ENCODE results near the gene SH2D5.
A peak's percentile ranks its signal among the peaks of the same experiment; 100 is the strongest.

SH2D5 gene

GRCh38 chr1:20732588-20733359, at the start of gene SH2D5:
TSS of gene SH2D5 (minus strand) at chr1:20732703. CDS start at chr1:20728044, 4,659 bp downstream.
- peak; percentile 45 to 64 for DNase-seq (ENCODE audit: low read depth in 2 of 2)

GRCh38 chr1:20775700-20776099, 43.2 kb upstream of the SH2D5 start:
- no peak for DNase-seq (ENCODE audit: low read depth in 2 of 2)

DNA sequence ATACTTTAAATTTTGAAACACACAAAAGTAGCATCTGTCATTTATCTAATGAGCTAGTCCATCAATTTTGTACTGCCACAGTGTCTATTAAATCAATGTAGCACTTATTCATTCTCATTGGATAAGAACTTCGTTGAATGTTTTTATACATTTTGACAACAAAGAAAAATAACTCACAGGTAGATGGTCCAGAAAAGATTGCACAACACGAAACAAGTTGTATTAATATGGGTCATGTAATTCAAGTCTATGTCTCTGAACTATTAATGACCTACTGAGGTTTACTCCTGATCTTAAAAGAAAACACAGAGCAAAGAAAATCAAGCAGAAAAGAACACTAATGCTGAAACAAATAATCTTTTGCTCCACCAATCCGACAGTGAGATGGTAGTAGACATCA, 39.3 kb upstream of the SH2D5 start:
- DNase-seq (ENCODE audit: low read depth in 2 of 2) = no peak

- no peak for DNase-seq (ENCODE audit: low read depth in 2 of 2)
Measured at GRCh38 chr1:20770314-20771087, 38.0 kb upstream of the SH2D5 start.

- no peak for DNase-seq (ENCODE audit: low read depth in 2 of 2)
Measured at GRCh38 chr1:20767271-20767670, 34.8 kb upstream of the SH2D5 start.

DNA sequence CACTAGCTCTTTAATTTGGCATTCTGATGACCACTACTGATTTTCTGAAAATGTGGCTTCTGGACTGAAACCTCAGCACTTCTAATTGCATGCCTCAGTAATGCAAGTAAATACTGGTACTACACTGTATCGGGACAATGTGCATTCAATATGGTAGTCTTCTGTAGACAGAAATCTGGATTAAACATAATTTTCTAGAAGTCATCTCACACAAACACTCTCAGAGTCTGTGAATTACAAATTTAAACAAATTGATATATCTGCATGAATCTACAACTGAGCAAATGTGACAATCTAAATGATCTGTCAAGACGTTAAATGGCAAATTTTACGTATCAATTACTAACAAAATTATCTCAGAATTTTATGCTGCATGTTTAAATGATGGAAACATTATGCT, 30.9 kb upstream of the SH2D5 start:
- DNase-seq (ENCODE audit: low read depth in 2 of 2) = no peak

DNA sequence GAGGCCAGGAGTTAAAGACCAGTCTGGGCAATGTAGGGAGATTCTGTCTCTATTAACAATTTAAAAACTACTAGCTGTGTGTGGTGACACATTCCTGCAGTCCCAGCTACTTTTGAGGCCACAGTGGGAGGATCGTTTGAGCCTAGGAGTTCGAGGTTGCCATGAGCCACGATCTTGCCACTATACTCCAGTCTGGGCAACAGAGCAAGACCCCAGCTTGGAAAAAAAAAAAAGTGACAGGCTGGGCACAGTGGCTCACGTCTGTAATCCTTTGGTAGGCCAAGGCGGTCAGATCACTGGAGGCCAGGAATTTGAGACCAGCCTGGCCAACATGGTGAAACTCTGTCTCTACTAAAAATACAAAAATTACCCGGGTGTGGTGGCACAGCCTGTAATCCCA, 27.8 kb upstream of the SH2D5 start:
- no peak for DNase-seq (ENCODE audit: low read depth in 2 of 2)

DNA sequence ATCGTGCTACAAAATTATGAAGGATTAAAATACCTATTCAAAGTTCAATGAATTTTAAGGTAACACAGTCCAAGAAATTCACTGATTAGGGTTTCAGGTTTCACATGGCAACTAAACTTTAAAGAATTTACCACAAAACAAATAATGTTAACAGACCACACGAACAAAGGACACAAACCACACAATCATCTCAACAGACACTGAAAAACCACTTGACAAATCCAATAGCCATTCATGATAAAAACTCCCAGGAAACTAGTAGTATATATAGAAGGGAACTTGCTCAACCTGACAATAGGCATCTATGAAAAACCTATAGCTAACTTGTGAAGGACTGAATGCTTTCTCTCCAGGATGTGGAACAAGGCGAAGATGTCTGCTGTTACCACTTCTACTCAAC, 21.1 kb upstream of the SH2D5 start:
- DNase-seq (ENCODE audit: low read depth in 2 of 2) = no peak

DNA sequence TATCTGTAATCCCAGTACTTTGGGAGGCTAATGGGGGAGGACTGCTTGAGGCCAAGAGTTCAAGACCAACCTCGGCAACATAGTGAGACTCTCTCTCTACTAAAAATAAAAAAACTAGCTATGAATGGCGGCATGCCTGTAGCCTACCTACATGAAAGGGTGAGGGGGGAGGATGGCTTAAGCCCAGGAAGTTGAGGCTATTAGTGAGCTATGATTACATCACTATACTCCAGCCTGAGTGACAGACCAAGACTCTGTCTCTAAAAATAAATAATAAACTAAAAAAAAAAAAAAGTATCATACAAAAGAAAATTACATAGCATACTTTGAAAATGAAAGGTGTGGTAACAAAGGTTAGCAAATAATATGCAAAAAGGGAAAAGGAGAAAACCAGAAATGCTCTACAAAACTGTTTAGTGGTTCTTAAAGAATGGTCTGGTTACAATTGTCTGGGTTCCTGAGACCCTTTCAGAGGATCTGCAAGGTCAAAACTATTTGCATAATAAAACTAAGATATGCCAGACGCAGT, 19.0 kb upstream of the SH2D5 start:
- no peak for DNase-seq (ENCODE audit: low read depth in 2 of 2)

DNA sequence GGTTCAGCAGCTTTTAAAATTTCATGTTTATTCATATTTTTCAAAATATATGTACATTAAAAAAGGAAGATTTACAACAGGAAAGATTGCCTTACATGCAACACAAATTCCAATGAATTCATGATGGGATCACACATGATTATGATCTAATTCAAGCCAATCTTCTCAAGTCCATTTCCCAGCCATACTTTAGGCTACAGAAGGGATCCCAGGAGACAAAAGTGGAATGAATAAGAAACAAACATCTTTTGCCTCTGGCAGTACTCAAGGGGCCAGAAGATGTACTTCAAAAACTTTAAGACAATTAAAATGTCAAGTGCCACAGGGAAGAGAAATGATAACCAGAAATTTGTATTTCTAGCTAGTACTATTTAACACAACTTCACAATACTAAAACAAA, 10.2 kb upstream of the SH2D5 start:
- DNase-seq (ENCODE audit: low read depth in 2 of 2) = no peak

DNA sequence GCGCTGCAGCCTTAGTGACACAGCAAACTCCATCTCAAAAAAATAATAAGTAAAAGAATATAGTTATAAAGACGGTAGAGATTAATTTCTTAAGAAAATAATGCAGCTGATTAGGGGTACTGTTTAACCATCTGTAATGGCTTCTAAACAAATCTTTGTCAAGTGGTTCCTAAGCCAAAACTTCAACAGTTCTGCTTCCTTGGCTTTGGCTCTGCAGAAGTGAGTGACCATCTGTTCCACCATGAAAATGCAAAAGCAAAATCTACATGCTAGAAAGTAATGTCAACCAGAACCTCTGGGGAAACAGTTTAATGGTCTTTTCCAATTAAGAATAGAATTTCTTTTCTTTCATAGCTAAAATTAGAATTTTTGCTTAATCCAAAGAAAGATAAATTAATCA, 8.3 kb upstream of the SH2D5 start:
- no peak for DNase-seq (ENCODE audit: low read depth in 2 of 2)

GRCh38 chr1:20739225-20739624, 6.7 kb upstream of the SH2D5 start:
- DNase-seq (ENCODE audit: low read depth in 2 of 2) = no peak

- no peak for DNase-seq (ENCODE audit: low read depth in 2 of 2)
Measured at GRCh38 chr1:20735581-20736111, 3.1 kb upstream of the SH2D5 start.

DNA sequence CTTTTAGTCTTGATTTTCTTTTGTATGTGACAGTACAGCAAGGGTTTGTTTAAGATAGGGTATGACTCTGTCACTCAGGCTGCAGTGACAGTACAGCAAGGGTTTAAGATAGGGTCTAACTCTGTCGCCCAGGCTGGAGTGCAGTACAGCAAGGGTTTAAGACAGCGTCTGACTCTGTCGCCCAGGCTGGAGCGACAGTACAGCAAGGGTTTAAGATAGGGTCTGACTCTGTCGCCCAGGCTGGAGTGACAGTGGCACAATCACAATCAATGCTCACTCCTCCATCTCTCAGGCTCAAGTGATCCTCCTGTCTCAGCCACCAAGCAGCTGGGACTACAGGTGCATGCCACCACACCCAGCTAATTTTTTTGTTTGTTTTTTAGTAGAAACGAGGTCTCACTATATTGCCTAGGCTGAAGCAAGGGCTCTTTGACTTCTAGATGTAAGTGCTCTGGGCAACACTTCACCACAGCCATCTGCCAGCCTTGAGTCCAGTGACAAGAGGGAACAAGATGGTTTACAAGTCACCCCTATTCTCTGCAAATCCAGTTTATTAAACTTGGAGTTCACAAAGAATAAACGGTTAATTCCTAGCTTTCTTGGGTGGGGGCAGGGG, 965 bp upstream of the SH2D5 start:
- DNase-seq (ENCODE audit: low read depth in 2 of 2) = no peak

- DNase-seq (ENCODE audit: low read depth in 2 of 2) = peak; percentile 49 to 54
Measured at GRCh38 chr1:20732071-20732587, 374 bp downstream of the SH2D5 start.

GRCh38 chr1:20731057-20731991, 1.2 kb downstream of the SH2D5 start:
- no peak for DNase-seq (ENCODE audit: low read depth in 2 of 2)

DNA sequence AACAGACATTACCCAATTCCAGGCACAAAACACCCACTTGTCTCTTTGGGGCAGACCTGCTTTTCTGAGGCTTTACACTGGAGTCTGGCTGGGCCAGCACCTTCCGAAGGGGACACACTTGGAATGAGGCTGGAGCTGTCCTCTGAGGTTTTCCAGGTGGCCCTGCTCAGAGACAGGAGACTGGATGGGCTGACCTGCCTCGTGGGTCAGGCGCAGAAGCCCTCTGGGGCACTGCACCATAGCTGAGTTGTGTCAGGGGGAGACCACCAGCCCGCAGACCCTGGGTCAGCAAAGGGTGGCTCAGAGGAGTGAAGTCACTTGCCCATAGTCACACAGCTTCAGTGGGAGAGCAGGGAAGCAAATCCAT, 1.8 kb downstream of the SH2D5 start:
- no peak for DNase-seq (ENCODE audit: low read depth in 2 of 2)

- no peak for DNase-seq (ENCODE audit: low read depth in 2 of 2)
Measured at GRCh38 chr1:20729990-20730689, 2.4 kb downstream of the SH2D5 start.

DNA sequence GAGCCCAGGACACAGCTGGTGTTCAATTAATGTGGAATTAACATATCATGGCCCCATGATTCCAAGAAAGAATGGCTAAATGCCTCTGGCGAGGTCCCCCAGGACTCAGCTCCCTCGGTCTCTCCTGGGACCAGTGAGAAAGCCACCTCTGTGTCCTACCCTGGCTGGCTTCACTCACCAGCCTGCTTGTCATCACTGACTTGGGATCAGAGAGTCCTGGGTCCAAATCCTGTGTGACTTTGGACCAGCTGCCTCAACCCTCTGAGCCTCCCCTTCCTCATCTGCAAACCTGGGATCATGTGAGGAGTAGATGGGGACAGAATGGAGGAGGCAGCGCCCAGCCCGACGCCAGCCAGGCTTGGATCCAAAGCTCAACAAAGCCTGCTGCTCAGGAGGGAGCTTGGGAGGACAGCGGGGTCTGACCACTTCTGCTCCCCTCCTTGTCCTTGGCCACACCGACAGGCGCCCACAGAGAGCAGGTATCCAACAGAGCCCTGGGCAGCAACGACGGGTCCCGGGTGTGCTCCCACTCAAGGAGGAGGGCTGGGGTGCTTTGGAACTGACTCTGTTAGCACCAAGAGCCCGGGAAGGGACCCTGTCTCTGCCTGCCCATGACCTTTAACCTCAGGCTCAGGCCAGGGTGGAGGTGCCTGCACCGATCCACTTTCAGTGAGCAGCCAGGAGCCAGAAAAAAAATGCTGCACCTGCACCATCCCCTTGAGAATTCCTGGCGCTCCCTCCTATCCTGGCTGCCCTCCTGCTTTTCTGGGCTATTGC, 3.2 kb downstream of the SH2D5 start:
- DNase-seq (ENCODE audit: low read depth in 2 of 2) = no peak
